BJ (cell line): ENCODE data around the gene SEMA6D. TPM values are rescaled to one million over a fixed set of nuclear protein-coding genes. Genes with fewer than 3 reads are reported as not detected.

Experiments
- CTCF ChIA-PET: fragments of 350-600 bp; formaldehyde crosslinking; extraction: SDS; loops from one replicate; lab custom pipeline; 2021; ENCODE audit warnings: antibody characterized with exemption, inconsistent platforms; lab: Yijun Ruan, JAX
- POLR2A ChIA-PET: fragments of 300-600 bp; sonication (Branson Sonifier 250); formaldehyde crosslinking; extraction: SDS; loops from one replicate; lab custom pipeline; 2021; ENCODE audit warnings: antibody characterized with exemption; lab: Charles Lee
- DNase-seq: peaks from one replicate; pipeline ENCODE4 v3.0.0-alpha.2; 2011; ENCODE audit warnings: low read depth
- H3K27me3 ChIP-seq: 2 replicates; pipeline ENCODE4 v1.6.0; 2011; ENCODE audit warnings: low read length; ENCODE audit not compliant: control insufficient read depth, insufficient read depth
- H3K36me3 ChIP-seq: 2 replicates; pipeline ENCODE4 v1.5.1; 2011; ENCODE audit warnings: low read length; ENCODE audit not compliant: control insufficient read depth, insufficient read depth
- H3K4me3 ChIP-seq: 2 replicates; pipeline ENCODE4 v1.5.1; 2011; ENCODE audit warnings: low read depth, mild to moderate bottlenecking, control low read depth, low read length
- CTCF ChIP-seq: IDR thresholded peaks from 2 replicates; pipeline ENCODE4 v1.5.1; 2011; ENCODE audit warnings: low read depth, mild to moderate bottlenecking, control low read depth, inconsistent platforms, low read length, moderate library complexity; ENCODE audit not compliant: insufficient read depth
- polyA plus RNA-seq: library from polyadenylated mRNA; depleted of rRNA; stranded (reverse); fragments of >200 nt; gene quantifications from 2 replicates; pipeline ENCODE4 v1.2.3, GENCODE V29; 2011

Gene SEMA6D
- polyA plus RNA-seq, 1 experiment, result 1.1 TPM

GRCh38 chr15:47762621-47763020, 45.3 kb downstream of the SEMA6D start:
- no peak for TF ChIP-seq CTCF
- no peaks in the 10 kb centered on the region for H3K36me3 ChIP-seq
- POLR2A ChIA-PET, result no interaction called here
- CTCF ChIA-PET, result no interaction called here
- H3K27me3 ChIP-seq, result no peaks in the 10 kb centered on the region
- no peak overlapping the region for H3K4me3 ChIP-seq
- DNase-seq, result no peak

- Histone ChIP-seq H3K27me3 (no peaks in the 10 kb centered on the region), H3K36me3 (no peaks in the 10 kb centered on the region), H3K4me3 (no peak overlapping the region)
- ChIA-PET POLR2A (no interaction called here), CTCF (no interaction called here)
- DNase-seq, result no peak
- no peak for TF ChIP-seq CTCF
These were observed 47.4 kb downstream of the SEMA6D start for GRCh38 chr15:47764666-47765065.

- no peak overlapping the region for H3K4me3 ChIP-seq
- no peak for DNase-seq
- ChIA-PET CTCF (interaction anchor here (1.3 kb wide), 1 partner anchor 19 kb away, joined by 4 read pairs; no protein-coding TSS in a partner anchor), POLR2A (no interaction called here)
- no peak for TF ChIP-seq CTCF
- no peaks in the 10 kb centered on the region for H3K36me3 ChIP-seq
- no peaks in the 10 kb centered on the region for H3K27me3 ChIP-seq
These were observed 49.1 kb downstream of the SEMA6D start for GRCh38 chr15:47766406-47766805.

GRCh38 chr15:47767035-47767434, 49.7 kb downstream of the SEMA6D start:
- Histone ChIP-seq H3K36me3 (no peaks in the 10 kb centered on the region), H3K4me3 (no peak overlapping the region), H3K27me3 (no peaks in the 10 kb centered on the region)
- ChIA-PET POLR2A (no interaction called here), CTCF (interaction anchor here (1.3 kb wide), 1 partner anchor 19 kb away, joined by 4 read pairs; no protein-coding TSS in a partner anchor)
- no peak for TF ChIP-seq CTCF
- DNase-seq, result no peak

GRCh38 chr15:47768735-47769134, 51.4 kb downstream of the SEMA6D start:
- ChIA-PET CTCF (no interaction called here), POLR2A (no interaction called here)
- Histone ChIP-seq H3K36me3 (no peaks in the 10 kb centered on the region), H3K4me3 (no peak overlapping the region), H3K27me3 (no peaks in the 10 kb centered on the region)
- TF ChIP-seq CTCF, result no peak
- DNase-seq, result no peak
